ENCODE measurements around the gene GSTT2B. TPM values are rescaled to one million over a fixed set of nuclear protein-coding genes. Genes with fewer than 3 reads are reported as not detected.
"Not testable (repeated sequence)": the region's sequence is repeated elsewhere in the genome, so short reads cannot be mapped to it uniquely, and the experiment has no call there.

Gene GSTT2B
- total RNA-seq, 6 experiments from 2014 or later = 31.4 to 39.2 (median 34.1) TPM

DNA sequence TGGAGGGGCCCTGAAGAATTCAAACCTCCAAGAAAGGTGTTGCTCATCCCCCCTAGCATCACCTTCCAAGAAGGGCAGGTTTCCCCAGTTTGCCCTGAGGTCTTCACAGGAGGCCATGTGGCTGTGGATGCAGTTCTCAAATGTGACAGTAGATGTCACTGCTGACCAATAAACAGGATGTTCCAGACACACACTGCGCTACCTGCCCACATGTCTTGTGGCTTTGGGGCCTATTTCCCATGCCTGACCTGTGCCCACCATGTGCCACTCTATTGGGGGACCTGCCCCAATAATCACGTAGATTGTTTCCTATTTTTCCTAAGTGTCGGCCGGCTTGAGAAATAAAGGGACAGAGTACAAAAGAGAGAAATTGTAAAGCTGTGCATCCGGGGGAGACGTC lies 23.4 kb upstream of the GSTT2B start:
- H3K9me3 Mint-ChIP-seq = no peaks in the 10 kb centered on the region
- DNase-seq = no peak
- TF ChIP-seq, protein P1, sequence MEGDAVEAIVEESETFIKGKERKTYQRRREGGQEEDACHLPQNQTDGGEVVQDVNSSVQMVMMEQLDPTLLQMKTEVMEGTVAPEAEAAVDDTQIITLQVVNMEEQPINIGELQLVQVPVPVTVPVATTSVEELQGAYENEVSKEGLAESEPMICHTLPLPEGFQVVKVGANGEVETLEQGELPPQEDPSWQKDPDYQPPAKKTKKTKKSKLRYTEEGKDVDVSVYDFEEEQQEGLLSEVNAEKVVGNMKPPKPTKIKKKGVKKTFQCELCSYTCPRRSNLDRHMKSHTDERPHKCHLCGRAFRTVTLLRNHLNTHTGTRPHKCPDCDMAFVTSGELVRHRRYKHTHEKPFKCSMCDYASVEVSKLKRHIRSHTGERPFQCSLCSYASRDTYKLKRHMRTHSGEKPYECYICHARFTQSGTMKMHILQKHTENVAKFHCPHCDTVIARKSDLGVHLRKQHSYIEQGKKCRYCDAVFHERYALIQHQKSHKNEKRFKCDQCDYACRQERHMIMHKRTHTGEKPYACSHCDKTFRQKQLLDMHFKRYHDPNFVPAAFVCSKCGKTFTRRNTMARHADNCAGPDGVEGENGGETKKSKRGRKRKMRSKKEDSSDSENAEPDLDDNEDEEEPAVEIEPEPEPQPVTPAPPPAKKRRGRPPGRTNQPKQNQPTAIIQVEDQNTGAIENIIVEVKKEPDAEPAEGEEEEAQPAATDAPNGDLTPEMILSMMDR (IDR thresholded peaks at IDR 0.05) = peak; percentile 68
- no peaks in the 10 kb centered on the region; the same call in 1 of the 2 replicates for H3K4me1 Mint-ChIP-seq (ENCODE audit: low read depth)
- H3K36me3 Mint-ChIP-seq (ENCODE audit: low read depth) = no peaks in the 10 kb centered on the region
- no peak overlapping the region for H3K27ac Mint-ChIP-seq
- H3K27me3 Mint-ChIP-seq (ENCODE audit: insufficient read depth) = no peaks in the 10 kb centered on the region; the same call in 1 of the 2 replicates
- no peak overlapping the region for H3K4me3 Mint-ChIP-seq

DNA sequence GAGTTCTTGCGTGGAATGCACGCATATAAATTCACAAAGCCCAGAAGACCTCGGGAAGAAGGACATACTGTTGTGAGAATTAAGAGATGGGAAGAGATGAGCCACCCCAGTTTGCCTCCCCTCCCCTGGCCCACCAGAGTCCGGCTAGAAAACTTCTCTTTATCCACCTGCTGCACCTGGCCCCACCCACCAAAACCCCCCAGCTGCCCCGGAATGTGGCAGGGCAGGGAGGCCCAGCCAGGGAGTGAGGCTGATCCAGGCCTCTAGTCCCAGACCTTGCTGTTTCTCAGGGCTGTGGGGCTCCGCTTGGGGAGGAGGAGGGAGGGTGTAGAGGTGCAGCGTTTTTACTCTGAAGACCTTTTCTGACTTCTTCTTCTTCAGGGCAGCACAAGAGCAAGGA lies 19.6 kb upstream of the GSTT2B start:
- not testable (repeated sequence) for H3K27me3 Mint-ChIP-seq (ENCODE audit: insufficient read depth); DNase-seq; H3K36me3 Mint-ChIP-seq (ENCODE audit: low read depth); H3K4me1 Mint-ChIP-seq (ENCODE audit: low read depth); H3K27ac Mint-ChIP-seq; H3K4me3 Mint-ChIP-seq; H3K9me3 Mint-ChIP-seq

DNA sequence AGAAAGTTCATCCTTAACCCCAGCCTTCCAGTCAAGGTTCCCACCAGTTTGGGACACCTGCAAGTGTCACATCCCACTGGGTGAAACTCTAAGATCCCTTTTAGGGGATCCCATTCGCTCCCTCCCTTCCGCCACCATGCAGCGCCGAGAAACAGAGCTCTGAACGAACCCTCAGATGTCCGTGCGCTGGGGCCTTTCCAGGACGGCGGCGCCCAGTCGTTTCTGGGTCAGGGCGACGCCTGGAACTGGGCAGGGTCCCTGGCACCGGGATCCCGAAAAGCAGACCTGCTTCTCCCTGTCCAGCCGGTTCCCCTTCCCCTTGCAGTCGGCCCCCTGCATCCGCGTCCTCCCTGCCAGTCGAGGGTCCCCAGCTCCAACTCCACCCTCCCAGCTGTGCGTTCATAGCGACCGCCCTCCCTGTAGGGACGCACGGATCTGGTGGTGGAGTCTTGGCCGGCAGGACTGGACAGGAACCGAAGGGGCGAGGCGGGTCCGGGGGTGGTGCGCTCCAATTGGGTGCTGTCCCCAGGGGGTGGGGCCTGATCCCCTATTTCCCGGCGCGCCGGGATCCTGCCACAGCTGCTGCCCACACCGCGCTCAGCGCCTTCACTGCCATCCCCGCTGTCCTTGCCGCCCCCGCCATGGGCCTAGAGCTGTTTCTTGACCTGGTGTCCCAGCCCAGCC lies 18.7 kb upstream of the GSTT2B start, which contains the start of gene GSTT2:
Gene GSTT2, plus strand, starts transcription at position 578 of the 684 bp plus-strand sequence.
- not testable (repeated sequence) for H3K4me3 Mint-ChIP-seq; H3K4me1 Mint-ChIP-seq (ENCODE audit: low read depth); H3K36me3 Mint-ChIP-seq (ENCODE audit: low read depth); H3K27me3 Mint-ChIP-seq (ENCODE audit: insufficient read depth); H3K9me3 Mint-ChIP-seq; H3K27ac Mint-ChIP-seq; DNase-seq

DNA sequence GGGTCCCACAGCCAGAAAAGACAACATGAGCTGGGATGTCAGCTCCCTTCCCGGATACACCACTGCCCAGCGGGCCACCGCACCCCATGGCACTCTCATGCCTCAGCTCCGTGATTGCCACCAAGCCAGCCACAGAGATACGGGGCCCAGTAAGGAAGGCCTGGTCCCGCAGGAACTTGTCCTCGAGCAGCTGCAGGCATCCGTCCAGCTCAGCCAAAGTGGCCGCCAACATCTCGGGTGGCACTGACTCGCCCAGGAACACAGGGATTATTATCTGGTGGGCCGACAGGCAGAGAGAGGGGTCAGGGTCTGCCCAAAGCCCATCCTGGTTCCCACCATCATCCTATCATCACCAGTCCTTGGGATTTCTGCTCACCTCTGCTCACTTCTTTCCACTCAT lies 16.3 kb upstream of the GSTT2B start:
- H3K4me3 Mint-ChIP-seq; H3K27ac Mint-ChIP-seq; H3K4me1 Mint-ChIP-seq (ENCODE audit: low read depth); H3K36me3 Mint-ChIP-seq (ENCODE audit: low read depth); DNase-seq; H3K9me3 Mint-ChIP-seq; H3K27me3 Mint-ChIP-seq (ENCODE audit: insufficient read depth): not testable (repeated sequence)

DNA sequence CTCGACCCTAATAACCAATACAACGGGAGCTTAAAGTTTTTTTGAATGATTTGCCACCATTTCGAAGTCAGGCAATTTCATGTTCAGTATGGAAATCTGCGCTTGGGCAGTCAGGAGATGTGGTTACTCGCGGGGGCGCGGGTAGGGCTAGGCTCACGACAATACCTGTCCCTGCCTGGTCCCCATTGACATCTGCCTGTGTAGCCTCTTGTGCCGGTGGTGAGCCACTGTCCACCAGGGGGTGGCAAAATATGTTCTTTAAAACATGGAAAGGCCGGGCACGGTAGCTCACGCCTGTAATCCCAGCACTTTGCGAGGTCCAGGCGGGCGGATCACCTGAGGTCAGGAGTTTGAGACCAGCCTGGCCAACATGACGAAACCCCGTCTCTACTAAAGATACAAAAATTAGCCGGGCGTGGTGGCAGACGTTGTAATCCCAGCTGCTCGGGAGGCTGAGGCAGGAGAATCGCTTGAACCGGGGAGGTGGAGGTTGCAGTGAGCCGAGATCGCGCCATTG lies 13.9 kb upstream of the GSTT2B start:
- not testable (repeated sequence) for H3K27me3 Mint-ChIP-seq (ENCODE audit: insufficient read depth); H3K27ac Mint-ChIP-seq; H3K4me1 Mint-ChIP-seq (ENCODE audit: low read depth); H3K9me3 Mint-ChIP-seq; DNase-seq; H3K36me3 Mint-ChIP-seq (ENCODE audit: low read depth); H3K4me3 Mint-ChIP-seq

DNA sequence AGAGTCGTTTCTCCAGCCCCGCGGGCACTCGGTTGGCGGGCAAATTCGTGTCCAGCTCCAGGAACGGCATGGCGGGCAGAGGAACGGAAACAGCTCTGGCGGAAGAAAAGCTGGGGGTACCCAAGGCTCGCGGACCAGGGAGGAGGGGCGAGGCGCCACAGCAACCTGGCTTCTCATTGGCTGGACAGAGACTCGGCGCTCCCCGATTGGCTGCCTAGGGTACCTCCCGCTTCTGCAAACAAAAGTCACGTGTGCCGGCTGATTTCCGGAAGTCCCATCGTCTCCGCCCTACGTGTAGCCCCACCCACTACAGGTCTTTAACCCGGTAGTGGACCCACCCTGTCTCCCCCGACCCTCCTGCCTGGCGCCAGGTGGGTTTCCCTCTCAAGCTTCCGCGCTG lies 13.3 kb upstream of the GSTT2B start, which contains the start of gene DDT:
Gene DDT, minus strand, starts transcription at position 97 of the 400 bp plus-strand sequence. Its CDS starts 27 bp downstream, at position 70.
- DNase-seq; H3K4me3 Mint-ChIP-seq; H3K27me3 Mint-ChIP-seq (ENCODE audit: insufficient read depth); H3K27ac Mint-ChIP-seq; H3K9me3 Mint-ChIP-seq: not testable (repeated sequence)
- Mint-ChIP-seq H3K36me3 (ENCODE audit: low read depth) (peaks cover 12% of the 10 kb centered on the region), H3K4me1 (ENCODE audit: low read depth) (peaks cover 10% of the 10 kb centered on the region)

DNA sequence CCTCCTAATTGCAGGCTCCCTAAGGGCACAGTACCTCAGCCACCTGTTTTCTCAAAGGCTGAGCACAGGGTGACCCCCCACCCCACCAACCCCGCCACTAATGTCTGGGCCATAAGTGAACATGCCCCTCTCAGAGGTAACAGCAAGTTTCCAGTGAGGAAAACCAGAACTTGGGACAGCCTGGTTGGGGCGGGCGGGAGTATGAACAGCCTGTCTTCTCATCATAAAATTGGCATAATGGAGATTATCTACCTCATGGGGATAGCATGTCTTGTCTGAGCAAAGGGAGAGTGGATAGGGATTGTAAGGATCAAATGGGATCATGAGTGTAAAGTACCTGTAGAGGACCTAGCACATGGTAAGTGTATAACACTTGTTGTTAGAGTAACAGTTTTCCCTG lies 10.9 kb upstream of the GSTT2B start:
- not testable (repeated sequence) for H3K27ac Mint-ChIP-seq; H3K9me3 Mint-ChIP-seq; DNase-seq; H3K27me3 Mint-ChIP-seq (ENCODE audit: insufficient read depth)
- Mint-ChIP-seq H3K4me3 (peak overlapping the region; percentile 53), H3K36me3 (ENCODE audit: low read depth) (peaks cover 12% of the 10 kb centered on the region), H3K4me1 (ENCODE audit: low read depth) (peaks cover 10% of the 10 kb centered on the region)

DNA sequence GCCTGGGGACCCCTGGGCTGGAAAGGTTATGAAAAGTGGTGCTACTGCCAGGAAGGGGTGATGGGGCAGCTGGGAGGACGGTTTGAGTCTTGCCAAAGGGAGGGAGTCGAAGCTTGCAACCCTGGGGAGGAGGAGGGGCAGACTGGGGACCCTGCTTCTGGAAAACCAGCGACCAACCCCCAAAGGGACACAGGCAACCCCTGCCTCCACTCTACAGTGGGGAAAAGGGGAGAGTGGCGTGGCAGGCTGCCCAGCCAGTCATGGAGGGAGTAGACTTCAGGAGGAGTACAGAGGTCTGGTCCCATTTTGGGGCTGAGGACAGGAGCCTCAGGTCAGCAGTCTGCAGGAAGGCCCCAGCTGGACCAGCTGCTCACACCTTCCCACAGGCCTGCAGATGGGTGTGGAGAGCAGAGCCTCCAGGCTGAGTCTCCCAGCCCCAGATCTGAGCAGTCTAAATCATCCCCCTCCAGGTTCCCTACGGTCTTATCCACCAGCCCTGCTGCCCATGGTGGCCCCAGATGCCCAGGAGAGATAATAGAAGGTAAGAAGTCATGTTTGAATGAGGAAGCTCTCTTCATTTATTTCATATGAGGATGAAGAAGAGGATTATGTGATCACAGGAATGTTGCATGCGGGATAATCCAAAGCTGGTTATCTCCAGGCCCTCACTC lies 10.0 kb upstream of the GSTT2B start:
- H3K4me3 Mint-ChIP-seq = no peak overlapping the region
- TF ChIP-seq, protein P1 (IDR thresholded peaks at IDR 0.05) = no peak
- peak overlapping the region; percentile 3; the same call in 1 of the 2 replicates for H3K27ac Mint-ChIP-seq
- DNase-seq = no peak
- no peaks in the 10 kb centered on the region for H3K9me3 Mint-ChIP-seq
- H3K27me3 Mint-ChIP-seq (ENCODE audit: insufficient read depth) = peaks cover 4% of the 10 kb centered on the region; the same call in 1 of the 2 replicates
- peaks cover 10% of the 10 kb centered on the region for H3K4me1 Mint-ChIP-seq (ENCODE audit: low read depth)
- H3K36me3 Mint-ChIP-seq (ENCODE audit: low read depth) = peaks cover 12% of the 10 kb centered on the region
